CD4-positive, alpha-beta T cell (primary cell): ENCODE results near the gene SOX14. TPM values are rescaled to one million over a fixed set of nuclear protein-coding genes. Genes with fewer than 3 reads are reported as not detected.

ENCODE experiments used
- ATAC-seq: fragments of 200-7000 bp; cut with Tn5 transposase; one replicate; pipeline ENCODE4 v1.10.0; 2022; ENCODE audit warnings: mild to moderate bottlenecking; ENCODE audit not compliant: poor library complexity
- CTCF ChIA-PET: fragments of 350-600 bp; sonication (Branson Sonifier 250); formaldehyde crosslinking; loops from one replicate; lab custom pipeline; 2021; ENCODE audit warnings: antibody characterized with exemption, inconsistent platforms; lab: Charles Lee
- POLR2A ChIA-PET: fragments of 350-600 bp; sonication (Branson Sonifier 250); formaldehyde crosslinking; loops from one replicate; lab custom pipeline; 2021; ENCODE audit warnings: antibody characterized with exemption, inconsistent platforms; lab: Charles Lee
- DNase-seq, 14 experiments: peaks; one replicate each; pipeline ENCODE4 v3.0.0-alpha.2; 2013 to 2020; ENCODE audit warnings: mixed read lengths in 2 of 14
- H3K27ac ChIP-seq, 2 donors: one replicate each; pipeline versions ENCODE4 v1.5.1 to v1.7.0; 2013; ENCODE audit warnings: low read length in 2 of 2, low read depth in 1 of 2, mild to moderate bottlenecking in 1 of 2
- H3K27me3 ChIP-seq, 2 experiments: 1 replicate in 1 of 2; 2 replicates in 1 of 2; pipeline versions ENCODE4 v1.6.1 to v1.7.0; 2013; ENCODE audit warnings: low read length in 2 of 2, control low read depth in 1 of 2, mild to moderate bottlenecking in 1 of 2, moderate library complexity in 1 of 2; ENCODE audit not compliant: insufficient read depth in 2 of 2, control insufficient read depth in 1 of 2
- H3K36me3 ChIP-seq: one replicate; pipeline ENCODE4 v1.6.1; 2013; ENCODE audit warnings: low read length, control low read depth; ENCODE audit not compliant: insufficient read depth
- H3K4me1 ChIP-seq: one replicate; pipeline ENCODE4 v1.6.1; 2013; ENCODE audit warnings: low read length, control low read depth; ENCODE audit not compliant: insufficient read depth
- H3K4me3 ChIP-seq: one replicate; pipeline ENCODE4 v1.5.1; 2013; ENCODE audit warnings: mild to moderate bottlenecking, low read length, moderate library complexity
- H3K9me3 ChIP-seq, 2 experiments: 1 replicate in 1 of 2; 2 replicates in 1 of 2; pipeline versions ENCODE4 v1.6.1 to v1.7.0; 2013; ENCODE audit warnings: low read length in 2 of 2, mild to moderate bottlenecking in 2 of 2, control low read depth in 1 of 2, moderate library complexity in 1 of 2; ENCODE audit not compliant: control insufficient read depth in 1 of 2, insufficient read depth in 1 of 2
- H3K27ac Mint-ChIP-seq: one replicate; pipeline ENCODE4 v1.8.0; 2020; ENCODE audit warnings: mixed read lengths
- H3K27me3 Mint-ChIP-seq: one replicate; pipeline ENCODE4 v1.8.0; 2021; ENCODE audit warnings: mixed read lengths
- H3K36me3 Mint-ChIP-seq: one replicate; pipeline ENCODE4 v1.8.0; 2021; ENCODE audit warnings: low read depth, mixed read lengths
- H3K4me1 Mint-ChIP-seq: one replicate; pipeline ENCODE4 v1.8.0; 2021; ENCODE audit warnings: low read depth, mixed read lengths
- H3K4me3 Mint-ChIP-seq: one replicate; pipeline ENCODE4 v1.8.0; 2020; ENCODE audit warnings: mild to moderate bottlenecking, mixed read lengths
- H3K9me3 Mint-ChIP-seq: one replicate; pipeline ENCODE4 v1.8.0; 2020; ENCODE audit warnings: mixed read lengths
- CTCF ChIP-seq: fragments of 200-600 bp; IDR thresholded peaks from one replicate; pipeline ENCODE4 v1.8.0; 2022; ENCODE audit warnings: antibody characterized with exemption, mild to moderate bottlenecking
- intact Hi-C, 2 experiments: fragments of 100-400 bp; cut with DNase I in 1 of 2; cut with micrococcal nuclease in 1 of 2; formaldehyde crosslinking; loops; one replicate each; pipeline versions ENCODE4 v1.15.1 to v1.9.0; 2023 to 2025; cut with DNase I, micrococcal nuclease
- total RNA-seq, 174 experiments: library from RNA in 2 of 174; stranded (reverse) in 2 of 174; gene quantifications; one replicate each; pipeline ENCODE4 v1.2.3 and lab custom pipeline; 2021 to 2026

Gene SOX14
- total RNA-seq, 2 experiments from 2014 or later, result not detected

DNA sequence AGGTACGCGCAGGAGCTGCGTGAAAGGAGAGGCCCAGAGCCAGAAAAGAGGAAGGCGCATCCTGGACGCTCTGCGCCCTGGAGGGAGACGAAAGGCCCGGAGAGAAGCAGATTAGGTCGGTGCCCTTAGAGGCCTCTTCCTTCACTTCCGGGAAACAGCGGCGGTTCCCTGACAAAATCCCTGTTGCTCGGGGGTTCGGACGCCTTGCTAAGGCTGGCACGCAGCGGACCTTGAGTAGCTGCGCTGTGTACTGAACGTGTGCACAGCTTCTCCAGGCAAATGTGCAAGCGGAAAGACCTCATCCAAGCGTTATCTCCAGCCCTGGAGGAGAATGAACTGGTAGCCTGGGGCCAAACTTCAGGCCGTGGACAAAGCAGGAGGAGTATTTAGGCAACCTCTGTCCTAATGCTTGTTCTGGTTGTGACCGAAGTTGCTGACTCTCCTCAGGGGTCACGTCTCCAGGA lies 3.0 kb upstream of the SOX14 start:
- Histone ChIP-seq H3K27ac (no peak overlapping the region), H3K36me3 (no peaks in the 10 kb centered on the region), H3K4me3 (no peak overlapping the region), H3K4me1 (no peaks in the 10 kb centered on the region), H3K9me3 (peaks cover 0 to 51% of the 10 kb centered on the region in 2 experiments), H3K27me3 (peaks cover 44 to 57% of the 10 kb centered on the region in 2 experiments)
- intact Hi-C loops, result no loop called here
- no peak for TF ChIP-seq CTCF
- Mint-ChIP-seq H3K9me3 (peaks cover 3% of the 10 kb centered on the region), H3K36me3 (no peaks in the 10 kb centered on the region), H3K4me3 (no peak overlapping the region), H3K4me1 (no peaks in the 10 kb centered on the region), H3K27me3 (peaks cover 69% of the 10 kb centered on the region), H3K27ac (no peak overlapping the region)
- DNase-seq, result no peak
- ChIA-PET CTCF (no interaction called here), POLR2A (no interaction called here)
- no peak for ATAC-seq

GRCh38 chr3:137761563-137762503 lies 2.3 kb upstream of the SOX14 start:
- Mint-ChIP-seq H3K4me3 (no peak overlapping the region), H3K27ac (no peak overlapping the region), H3K9me3 (peaks cover 3% of the 10 kb centered on the region), H3K4me1 (no peaks in the 10 kb centered on the region), H3K36me3 (no peaks in the 10 kb centered on the region), H3K27me3 (peaks cover 76% of the 10 kb centered on the region)
- Histone ChIP-seq H3K27me3 (peaks cover 51 to 64% of the 10 kb centered on the region in 2 experiments), H3K9me3 (peaks cover 0 to 55% of the 10 kb centered on the region in 2 experiments), H3K27ac (no peak overlapping the region), H3K36me3 (no peaks in the 10 kb centered on the region), H3K4me1 (no peaks in the 10 kb centered on the region), H3K4me3 (no peak overlapping the region)
- DNase-seq (no peak), ATAC-seq (no peak)
- POLR2A ChIA-PET, result no interaction called here
- TF ChIP-seq CTCF, result no peak
- CTCF ChIA-PET, result no interaction called here
- intact Hi-C loops, result no loop called here

DNA sequence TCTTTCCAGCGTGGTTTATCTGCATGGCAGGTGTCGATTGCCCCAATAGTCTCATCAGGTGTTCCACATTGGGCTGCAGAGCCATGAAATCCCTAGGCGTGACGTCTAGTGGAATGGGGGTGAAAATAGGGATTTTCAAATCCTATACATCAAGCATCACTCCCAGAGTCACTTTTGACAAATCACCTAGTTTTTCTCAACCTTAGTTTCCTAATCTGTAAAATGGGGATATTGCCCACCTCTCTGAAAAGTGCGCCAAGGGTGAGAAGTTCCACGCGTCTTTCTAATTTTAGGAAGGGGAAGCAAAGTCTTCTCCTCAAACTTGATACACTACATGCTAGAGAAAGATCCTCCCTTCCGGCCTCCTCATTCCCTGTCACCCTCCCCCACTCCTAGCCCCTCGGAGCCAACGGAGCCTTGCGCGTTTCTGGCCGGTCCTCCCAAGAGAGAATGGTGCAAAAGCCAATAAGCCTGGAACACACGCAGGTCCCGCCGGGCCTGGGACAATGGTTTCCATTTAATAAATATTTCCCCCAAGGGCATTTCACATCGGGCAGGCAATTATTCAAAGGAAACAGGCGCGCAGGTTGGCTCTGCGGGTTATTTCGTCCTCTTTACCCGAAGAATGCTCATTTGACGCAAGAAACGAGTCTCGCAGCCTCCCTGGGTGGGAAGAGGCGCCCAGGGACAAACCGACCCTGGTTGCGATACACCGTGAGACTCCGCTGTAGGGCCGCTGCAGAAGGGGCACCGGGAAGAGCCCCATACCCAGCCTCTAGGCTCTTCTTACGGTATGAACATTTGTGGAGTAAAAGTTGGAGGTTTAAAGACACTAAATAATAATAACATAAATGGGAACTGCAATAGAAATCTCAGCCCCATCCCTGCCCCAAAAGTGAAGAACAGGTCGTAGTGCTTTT lies 1.2 kb upstream of the SOX14 start:
- intact Hi-C loops, result no loop called here
- Mint-ChIP-seq H3K4me3 (no peak overlapping the region), H3K27ac (no peak overlapping the region), H3K27me3 (peaks cover 82% of the 10 kb centered on the region), H3K9me3 (peaks cover 3% of the 10 kb centered on the region), H3K4me1 (no peaks in the 10 kb centered on the region), H3K36me3 (no peaks in the 10 kb centered on the region)
- ChIA-PET CTCF (no interaction called here), POLR2A (no interaction called here)
- H3K36me3 ChIP-seq, result no peaks in the 10 kb centered on the region
- H3K4me3 ChIP-seq, result no peak overlapping the region
- H3K9me3 ChIP-seq, result peaks cover 0 to 59% of the 10 kb centered on the region in 2 experiments
- H3K27ac ChIP-seq, result no peak overlapping the region
- H3K4me1 ChIP-seq, result no peaks in the 10 kb centered on the region
- DNase-seq (no peak), ATAC-seq (no peak)
- peaks cover 62 to 75% of the 10 kb centered on the region in 2 experiments for H3K27me3 ChIP-seq
- no peak for TF ChIP-seq CTCF
